ENCODE results near the gene TRPM3.

Gene TRPM3

GRCh38 chr9:70936536-70936935 is 184.9 kb downstream of the TRPM3 start:
- Histone ChIP-seq H3K27ac (replicated peaks) (no peak overlapping the region), H3K27me3 (ENCODE audit: insufficient read depth, poor library complexity, severe bottlenecking) (no peaks in the 10 kb centered on the region), H3K4me3 (replicated peaks; ENCODE audit: insufficient read depth, low read length) (no peak overlapping the region)
- TF ChIP-seq POLR2AphosphoS5 (IDR thresholded peaks at IDR 0.05; ENCODE audit: low read depth): no peak
- TF ChIP-seq CTCF (IDR thresholded peaks at IDR 0.05; ENCODE audit: insufficient read depth, low read length): no peak
- no peak for TF ChIP-seq SPI1 (IDR thresholded peaks at IDR 0.05; ENCODE audit: borderline replicate concordance, low read depth)
- no peak for TF ChIP-seq REST (IDR thresholded peaks at IDR 0.05; ENCODE audit: insufficient replicate concordance, low read depth)
- no peak for TF ChIP-seq GABPA (IDR thresholded peaks at IDR 0.05; ENCODE audit: low read depth)
- no peak for DNase-seq (ENCODE audit: low read depth in 1 of 2, low spot score in 1 of 2)

- TF ChIP-seq POLR2AphosphoS5 (IDR thresholded peaks at IDR 0.05; ENCODE audit: low read depth): no peak
- TF ChIP-seq REST (IDR thresholded peaks at IDR 0.05; ENCODE audit: insufficient replicate concordance, low read depth): no peak
- no peak for TF ChIP-seq SPI1 (IDR thresholded peaks at IDR 0.05; ENCODE audit: borderline replicate concordance, low read depth)
- no peak for TF ChIP-seq CTCF (IDR thresholded peaks at IDR 0.05; ENCODE audit: insufficient read depth, low read length)
- no peak for TF ChIP-seq GABPA (IDR thresholded peaks at IDR 0.05; ENCODE audit: low read depth)
- Histone ChIP-seq H3K4me3 (replicated peaks; ENCODE audit: insufficient read depth, low read length) (no peak overlapping the region), H3K27ac (replicated peaks) (no peak overlapping the region), H3K27me3 (ENCODE audit: insufficient read depth, poor library complexity, severe bottlenecking) (no peaks in the 10 kb centered on the region)
- DNase-seq (ENCODE audit: low read depth in 1 of 2, low spot score in 1 of 2): no peak
These were observed 185.6 kb downstream of the TRPM3 start for GRCh38 chr9:70935856-70936255.

- DNase-seq (ENCODE audit: low read depth in 1 of 2, low spot score in 1 of 2): no peak
- Histone ChIP-seq H3K4me3 (replicated peaks; ENCODE audit: insufficient read depth, low read length) (no peak overlapping the region), H3K27ac (replicated peaks) (no peak overlapping the region), H3K27me3 (ENCODE audit: insufficient read depth, poor library complexity, severe bottlenecking) (no peaks in the 10 kb centered on the region)
- TF ChIP-seq CTCF (IDR thresholded peaks at IDR 0.05; ENCODE audit: insufficient read depth, low read length): no peak
- no peak for TF ChIP-seq GABPA (IDR thresholded peaks at IDR 0.05; ENCODE audit: low read depth)
- no peak for TF ChIP-seq POLR2AphosphoS5 (IDR thresholded peaks at IDR 0.05; ENCODE audit: low read depth)
- no peak for TF ChIP-seq REST (IDR thresholded peaks at IDR 0.05; ENCODE audit: insufficient replicate concordance, low read depth)
- no peak for TF ChIP-seq SPI1 (IDR thresholded peaks at IDR 0.05; ENCODE audit: borderline replicate concordance, low read depth)
These were observed 186.8 kb downstream of the TRPM3 start for GRCh38 chr9:70934642-70935041.
